Adrenal gland (tissue), 5 donors: ENCODE data around the gene SUPT4H1.

ENCODE experiments used
- CTCF ChIP-seq, 6 experiments: fragments of 450-650 bp in 4 of 6; fragments of 200-600 bp in 2 of 6; sonication (generic) in 1 of 6; IDR thresholded peaks; 1 replicate in 5 of 6; 2 replicates in 1 of 6; pipeline versions ENCODE4 v1.5.1 to v1.8.0; 2016 to 2021; ENCODE audit warnings: antibody characterized with exemption in 6 of 6, mild to moderate bottlenecking in 2 of 6, moderate library complexity in 1 of 6
- POLR2A ChIP-seq, 2 donors: fragments of 450-650 bp; IDR thresholded peaks; one replicate each; pipeline ENCODE4 v1.6.1; 2017; ENCODE audit warnings: antibody characterized with exemption in 2 of 2, mild to moderate bottlenecking in 2 of 2, moderate library complexity in 1 of 2
- donor health status: DM: no; HTN: no; CAD: no.

DNA sequence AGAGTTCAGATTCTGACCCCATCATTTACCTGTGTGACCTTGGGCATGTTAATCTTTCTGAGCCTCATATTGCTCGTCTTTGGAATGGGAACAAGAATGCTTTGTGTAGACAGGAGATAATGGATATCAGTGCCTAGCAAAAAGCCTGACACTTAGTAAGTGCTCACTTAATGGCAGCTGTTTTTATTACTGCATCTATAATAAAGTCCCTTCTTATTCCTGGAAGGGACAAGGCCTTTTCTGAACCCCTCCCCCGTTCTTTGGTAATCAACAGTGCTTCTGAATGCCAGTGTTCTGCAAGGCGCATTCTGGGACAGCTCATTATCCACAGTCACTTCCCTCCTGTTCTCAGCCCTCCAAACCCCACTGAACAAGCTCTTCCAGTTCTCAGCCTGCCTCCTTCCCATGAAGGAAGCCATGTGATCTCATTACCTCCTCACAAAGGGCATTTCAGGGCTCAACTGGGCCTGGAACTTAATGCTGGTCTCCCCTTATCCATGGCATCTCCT is 25.1 kb upstream of the SUPT4H1 start:
- TF ChIP-seq CTCF (IDR thresholded peaks at IDR 0.05) (no peak), POLR2A (IDR thresholded peaks at IDR 0.05) (no peak)
